HG03520 (cell line): ENCODE results near the gene SMTNL1.

ENCODE experiments used
- ATAC-seq: cut with Tn5 transposase; IDR thresholded peaks from one replicate; pipeline ENCODE4 v1.9.1; 2021; ENCODE audit warnings: mild to moderate bottlenecking, moderate library complexity; ENCODE audit not compliant: unreplicated experiment

SMTNL1 gene, protein sequence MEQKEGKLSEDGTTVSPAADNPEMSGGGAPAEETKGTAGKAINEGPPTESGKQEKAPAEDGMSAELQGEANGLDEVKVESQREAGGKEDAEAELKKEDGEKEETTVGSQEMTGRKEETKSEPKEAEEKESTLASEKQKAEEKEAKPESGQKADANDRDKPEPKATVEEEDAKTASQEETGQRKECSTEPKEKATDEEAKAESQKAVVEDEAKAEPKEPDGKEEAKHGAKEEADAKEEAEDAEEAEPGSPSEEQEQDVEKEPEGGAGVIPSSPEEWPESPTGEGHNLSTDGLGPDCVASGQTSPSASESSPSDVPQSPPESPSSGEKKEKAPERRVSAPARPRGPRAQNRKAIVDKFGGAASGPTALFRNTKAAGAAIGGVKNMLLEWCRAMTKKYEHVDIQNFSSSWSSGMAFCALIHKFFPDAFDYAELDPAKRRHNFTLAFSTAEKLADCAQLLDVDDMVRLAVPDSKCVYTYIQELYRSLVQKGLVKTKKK

DNA sequence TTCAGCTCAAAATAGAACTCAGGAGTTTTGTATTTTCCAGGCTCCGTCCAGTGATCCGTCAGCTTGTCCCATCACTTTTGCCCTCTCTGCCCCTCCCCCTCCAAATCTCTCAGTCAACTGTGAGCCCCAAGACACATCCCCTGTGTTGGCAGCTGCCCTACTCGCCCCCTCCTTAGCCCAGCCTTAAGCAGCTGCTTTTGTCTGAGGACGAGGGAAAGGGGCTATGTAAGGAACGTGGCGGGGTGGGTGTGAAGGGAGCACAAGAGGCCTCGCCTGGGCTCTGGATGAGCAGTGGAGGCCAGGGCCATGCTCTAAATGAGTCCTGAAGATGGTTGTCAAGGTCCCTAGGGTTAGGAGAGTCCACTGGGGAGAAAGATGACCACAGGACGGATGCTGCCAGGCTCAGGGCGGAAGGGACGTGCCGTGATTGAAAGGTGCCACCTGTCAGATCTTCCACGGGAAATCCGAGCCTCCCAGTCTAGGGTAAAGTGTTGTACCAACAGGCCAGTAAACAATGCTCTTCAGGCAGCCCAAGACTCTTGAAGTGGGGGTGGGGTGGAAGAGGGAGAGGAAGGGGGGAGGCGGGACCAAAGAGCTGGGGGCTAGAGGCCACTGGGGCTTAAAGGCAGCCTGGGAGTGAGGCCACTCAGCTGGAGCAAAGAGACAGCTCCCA, at the start of gene SMTNL1:
TSS of gene SMTNL1 (plus strand) at position 649 of the 673 bp plus-strand sequence. CDS start 5,048 bp downstream, outside the sequence.
- ATAC-seq: no peak

DNA sequence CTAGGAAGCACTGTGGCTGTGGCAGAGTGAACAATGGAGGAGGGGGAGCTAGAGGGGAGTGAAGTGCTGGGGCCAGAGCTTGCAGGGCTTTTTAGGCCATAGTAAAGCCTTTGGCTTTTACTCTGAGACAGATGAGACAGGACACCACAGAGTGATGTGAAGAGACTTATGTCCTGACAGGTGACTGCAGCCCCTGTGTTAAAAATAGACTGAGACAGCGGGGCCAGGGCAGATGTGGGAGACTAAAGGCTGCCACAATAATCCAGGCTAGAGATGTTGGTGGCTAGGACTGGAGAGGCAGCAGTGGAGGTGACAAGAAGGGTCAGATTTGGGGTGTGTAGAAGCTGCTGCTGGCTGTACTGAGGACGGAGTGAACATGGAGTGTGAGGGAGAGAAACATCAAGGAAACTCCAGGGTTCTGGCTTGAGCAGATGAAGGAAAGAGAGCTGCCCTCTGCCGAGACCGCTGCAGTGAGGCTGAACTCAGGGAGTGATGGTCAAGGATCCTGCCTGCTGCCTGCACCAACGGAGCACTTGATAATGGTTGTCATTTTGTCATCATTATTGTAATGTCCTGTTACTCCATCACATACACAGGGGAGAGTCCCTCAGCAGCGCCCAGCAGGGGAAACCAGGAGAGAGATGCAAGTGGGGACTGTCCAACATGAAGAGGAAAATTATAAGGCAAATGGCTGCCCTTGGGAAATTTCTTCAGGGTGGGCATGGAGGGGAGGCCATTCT, 49.3 kb upstream of the SMTNL1 start:
- no peak for ATAC-seq

DNA sequence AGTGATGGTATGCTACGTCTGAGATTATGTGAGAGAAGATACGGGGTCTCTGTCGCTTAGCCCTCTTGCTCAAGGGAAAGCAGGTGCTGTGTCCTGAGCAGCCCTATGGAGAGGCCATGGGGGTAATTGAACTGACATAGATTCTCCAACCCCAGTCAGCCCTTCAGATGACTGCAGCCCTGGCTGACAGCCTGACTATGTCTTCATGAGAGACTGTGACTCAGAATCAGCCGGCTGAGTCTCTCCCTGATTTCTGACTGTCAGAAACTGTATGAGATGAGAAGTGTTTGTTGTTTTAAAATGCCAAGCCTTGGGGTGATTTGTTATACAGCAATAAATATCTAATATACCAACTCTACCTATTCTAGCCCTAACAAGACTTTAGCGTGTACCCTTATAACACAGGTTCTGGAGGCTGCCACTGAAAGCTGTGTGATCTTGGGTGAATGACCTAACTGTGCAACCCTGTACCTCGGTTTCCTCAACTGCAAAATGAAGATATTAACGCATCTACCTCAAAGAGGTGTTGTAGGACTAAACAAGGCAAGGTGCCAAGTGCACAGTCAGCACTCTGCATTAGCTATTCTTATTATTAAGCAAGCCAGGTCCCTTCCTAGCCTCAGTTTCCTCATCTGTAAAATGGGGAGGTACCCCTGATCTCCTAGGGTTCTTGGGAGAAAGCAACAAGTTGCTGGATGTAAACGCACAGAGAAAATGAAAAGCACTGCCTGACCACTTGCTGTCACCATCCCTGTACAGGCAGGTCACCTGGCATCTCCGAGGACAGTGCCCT, 46.7 kb upstream of the SMTNL1 start:
- no peak for ATAC-seq

DNA sequence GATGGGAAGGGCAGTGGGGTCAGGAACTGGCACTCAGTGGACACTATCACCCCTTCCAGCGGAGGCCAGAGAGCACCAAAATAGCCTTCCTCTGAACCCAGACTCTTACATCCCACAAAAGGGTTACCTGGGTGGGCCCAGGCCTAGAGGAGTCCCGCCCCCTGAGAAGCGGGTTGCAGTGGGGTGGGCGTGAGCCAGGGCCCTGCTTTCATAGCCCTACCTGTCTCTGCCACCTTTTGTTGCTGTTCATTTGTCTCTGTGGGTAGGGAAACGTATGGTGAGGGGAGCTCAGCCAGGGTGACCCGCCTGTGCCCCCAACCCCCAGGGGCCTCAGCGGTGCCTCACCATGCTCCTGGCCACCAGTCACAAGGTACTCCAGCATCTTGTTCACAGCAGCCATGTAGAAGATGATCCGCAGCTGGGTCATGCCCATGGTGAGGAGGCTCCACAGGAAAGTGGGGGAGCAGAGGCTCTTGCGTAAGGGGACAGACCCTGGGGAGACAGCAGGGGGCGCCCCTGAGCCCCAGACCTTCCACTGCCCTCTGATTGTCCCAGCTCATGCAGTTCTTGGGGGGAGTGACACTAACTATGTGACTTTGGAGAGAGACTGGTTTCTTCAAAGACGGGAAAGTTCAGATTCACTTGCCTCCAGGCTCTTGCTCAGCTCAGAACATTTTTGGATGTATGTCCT, 45.9 kb upstream of the SMTNL1 start:
- ATAC-seq: no peak

DNA sequence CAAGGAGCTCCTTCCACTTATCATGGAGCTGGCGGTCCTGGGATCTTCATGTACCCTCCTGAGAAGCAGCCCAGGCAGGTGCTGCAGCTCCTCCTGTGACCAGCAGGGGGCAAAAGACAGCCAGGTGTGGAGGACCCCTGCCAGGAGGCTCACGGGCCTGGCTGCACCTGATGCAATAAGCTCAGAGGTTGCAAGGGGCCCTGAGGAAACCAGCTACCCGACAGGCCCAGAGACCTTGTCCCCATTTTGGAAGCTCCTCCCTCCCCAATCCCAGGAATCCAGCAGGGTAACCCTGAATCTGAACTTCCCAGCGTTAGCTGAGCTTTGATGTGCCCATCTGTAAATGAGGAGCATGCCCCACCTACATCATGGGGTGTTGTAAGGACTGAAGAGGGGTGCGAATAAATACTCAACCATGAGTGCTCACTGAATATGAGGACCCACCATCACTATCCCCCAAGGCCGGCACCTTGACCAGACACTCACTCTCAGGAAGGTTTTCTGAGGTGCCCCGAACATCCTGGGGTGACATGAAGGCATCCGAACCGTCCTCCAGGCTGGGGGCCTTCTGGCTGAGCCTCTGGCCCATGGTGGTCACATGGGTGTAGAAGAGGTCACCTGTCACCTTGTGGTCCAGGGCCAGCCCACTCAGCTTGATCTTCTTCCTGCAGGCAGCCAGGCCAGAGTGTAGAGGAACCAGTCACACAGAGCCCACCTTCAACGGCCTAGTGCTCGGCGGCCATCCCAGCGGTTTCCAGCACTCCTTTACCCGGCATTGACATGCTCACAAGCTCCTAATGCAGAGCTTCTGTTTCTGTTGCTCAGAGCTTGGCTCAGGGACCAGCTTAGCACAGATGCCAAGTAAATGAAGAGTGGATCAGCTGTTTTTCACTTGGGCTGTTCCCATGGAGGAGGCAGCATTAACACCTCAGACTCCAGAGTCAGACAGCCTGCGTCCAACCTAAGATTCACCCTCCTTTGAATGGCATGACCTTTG, 43.6 kb upstream of the SMTNL1 start:
- ATAC-seq: peak; percentile 74

DNA sequence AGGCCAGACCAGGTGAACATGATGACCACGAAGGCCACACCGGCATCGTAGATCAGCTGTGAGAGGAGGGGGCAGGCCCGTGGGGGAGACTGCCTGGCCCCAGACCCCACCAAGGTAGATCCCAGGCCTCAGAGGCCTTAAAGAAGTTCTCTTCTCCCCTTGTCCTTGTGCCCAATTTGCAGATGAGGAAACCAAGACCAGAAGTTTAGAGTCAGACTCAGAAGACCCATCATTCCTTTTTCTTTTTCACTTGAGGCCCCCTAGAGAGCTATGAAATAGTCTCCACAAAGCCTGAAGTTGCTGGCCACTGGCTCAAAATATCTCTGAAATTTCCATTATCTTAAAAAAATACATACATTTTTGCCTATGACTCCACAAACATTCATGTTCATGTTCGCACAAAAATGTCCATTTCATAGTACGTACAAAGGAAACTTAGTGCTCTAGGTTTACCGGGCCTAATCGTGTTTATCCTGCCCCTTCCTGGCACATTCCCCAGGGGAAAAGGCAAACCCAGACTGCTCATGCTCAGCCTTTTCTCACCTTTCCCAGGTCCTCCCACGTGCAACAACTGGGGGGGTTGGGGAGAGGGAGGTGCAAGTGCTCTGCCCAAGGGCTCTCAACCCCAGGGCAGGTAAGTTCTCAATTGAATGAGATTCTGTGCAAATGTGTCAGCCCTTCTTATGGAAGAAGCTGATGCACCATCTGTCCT, 41.1 kb upstream of the SMTNL1 start:
- no peak for ATAC-seq

DNA sequence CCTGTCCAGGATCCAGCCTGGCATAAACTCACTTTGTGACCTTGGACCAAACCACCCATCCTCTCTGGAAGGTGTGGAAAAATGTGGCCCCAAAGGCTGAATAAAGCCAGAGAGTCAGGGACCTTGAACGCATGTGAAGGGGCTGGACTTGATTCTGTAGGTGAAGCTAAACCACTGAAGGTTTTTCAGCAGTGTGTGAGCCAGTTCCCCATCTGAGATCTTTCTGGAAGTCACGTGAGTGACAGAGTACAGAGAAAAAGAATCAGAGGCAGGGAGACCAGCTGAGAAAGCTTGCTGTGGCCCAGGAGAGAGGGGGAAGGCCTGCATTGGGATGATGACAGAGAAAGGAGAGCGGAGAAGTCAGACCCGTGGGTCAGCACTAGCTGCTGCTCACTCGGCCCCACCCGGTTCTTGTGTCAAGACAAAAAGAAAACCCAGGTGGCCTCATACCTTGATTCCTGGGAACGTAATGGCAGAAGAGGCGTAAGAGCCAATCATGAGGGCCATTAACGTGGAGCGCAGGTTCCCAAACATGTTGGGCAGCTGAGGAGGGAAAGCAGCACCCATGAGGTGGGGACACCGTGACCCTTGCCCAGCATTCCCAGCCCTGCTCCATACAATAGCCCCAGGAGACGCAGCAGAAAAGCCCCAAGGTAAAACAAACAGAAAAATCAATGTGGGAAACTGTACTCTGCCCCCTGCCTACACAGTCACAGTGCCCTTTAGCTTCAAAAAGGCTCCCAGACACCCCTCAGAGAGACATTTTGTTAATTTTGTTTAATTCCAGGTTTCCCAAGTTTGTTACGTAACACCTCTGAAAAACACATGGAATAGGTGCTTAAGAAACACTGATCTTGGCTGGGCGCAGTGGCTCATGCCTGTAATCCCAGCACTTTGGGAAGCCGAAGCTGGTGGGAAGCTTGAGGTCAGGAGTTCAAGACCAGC, 39.8 kb upstream of the SMTNL1 start:
- ATAC-seq: no peak

DNA sequence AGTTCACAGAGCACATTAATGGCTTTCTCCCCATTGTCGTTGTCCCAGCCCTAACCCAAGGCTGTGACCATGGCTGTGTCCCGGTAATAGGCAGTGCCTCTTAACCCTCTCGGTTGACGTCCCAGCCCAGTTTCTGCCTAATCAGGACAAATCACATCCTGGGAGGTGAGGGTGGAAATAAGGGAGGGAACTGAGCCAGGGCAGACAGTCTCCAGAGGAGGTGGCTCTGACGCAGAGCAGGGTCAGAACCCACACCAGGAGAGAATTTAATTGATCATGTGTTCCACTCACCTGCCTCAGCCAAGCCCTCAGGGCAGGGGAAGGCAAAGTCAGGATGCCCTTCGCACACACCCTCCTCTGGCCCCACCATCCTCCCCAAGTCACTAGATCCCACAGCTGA, 38.9 kb upstream of the SMTNL1 start:
- no peak for ATAC-seq

DNA sequence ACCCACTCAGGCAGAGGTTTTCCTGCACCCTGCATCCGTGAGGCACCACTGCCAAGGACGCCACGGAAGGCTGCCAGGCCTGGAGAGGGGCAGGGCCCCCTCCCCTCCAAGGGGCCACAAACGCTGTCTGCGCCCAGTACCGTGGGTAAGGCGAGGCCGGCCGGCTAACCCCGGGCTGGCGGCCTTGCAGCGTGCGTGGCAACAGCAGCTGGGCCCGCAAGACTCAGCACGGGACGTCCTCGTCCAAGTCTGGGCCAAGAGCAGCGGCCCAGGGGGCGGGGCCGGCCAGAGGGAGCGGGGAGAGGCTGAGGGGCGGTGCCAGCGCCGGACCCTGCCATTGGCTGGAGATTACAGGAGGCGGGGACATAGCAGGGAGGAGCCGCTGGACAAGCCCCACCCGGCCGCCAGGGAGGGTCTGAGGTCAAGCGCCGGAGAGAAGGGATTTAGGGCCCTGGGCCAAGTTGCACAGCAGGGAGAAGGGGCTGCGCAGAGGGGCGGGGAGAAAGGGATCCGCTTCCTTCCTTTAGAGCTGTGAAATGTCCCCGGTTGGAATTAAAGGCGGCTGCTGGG, 37.9 kb upstream of the SMTNL1 start:
- peak; percentile 96 for ATAC-seq

DNA sequence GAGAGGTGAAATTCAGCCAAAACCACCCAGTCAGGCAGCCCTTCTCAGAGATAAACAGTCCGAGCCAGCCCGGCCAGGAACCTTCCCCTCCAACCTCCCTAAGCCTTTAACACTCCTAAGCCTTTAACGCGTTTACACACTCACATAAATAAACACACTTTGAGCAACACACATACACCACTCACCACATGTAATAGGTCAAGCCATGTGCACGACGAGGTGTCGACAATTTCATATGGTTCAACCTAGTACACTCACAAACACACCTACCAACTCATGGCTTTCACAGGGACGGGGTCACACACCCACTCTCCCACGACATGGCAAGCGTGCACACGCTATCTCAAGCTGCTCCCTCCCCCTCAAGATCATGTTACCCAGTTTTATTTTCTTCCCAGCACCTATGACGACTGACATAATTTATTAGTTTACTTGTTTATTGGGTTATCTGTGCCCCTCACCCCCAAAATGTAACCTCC, 37.4 kb upstream of the SMTNL1 start:
- ATAC-seq: no peak

DNA sequence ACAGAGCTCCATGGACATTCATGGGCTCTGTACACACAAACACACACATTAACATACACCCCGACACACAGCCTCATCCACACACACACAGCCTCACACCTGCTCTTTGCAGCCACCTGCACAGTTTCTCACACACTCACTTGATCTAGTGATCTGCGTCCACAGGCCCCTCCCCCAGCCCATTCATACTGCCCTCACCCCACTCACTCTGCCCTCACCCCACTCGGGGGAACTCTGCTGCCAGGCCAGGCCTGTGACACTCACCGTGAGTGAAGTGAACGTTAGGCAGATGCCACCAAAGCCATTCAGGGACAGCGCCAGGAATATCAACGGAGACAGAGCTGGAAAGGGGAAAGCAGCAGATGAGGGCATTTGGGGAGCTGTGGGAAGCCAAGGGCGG, 36.9 kb upstream of the SMTNL1 start:
- ATAC-seq: no peak

DNA sequence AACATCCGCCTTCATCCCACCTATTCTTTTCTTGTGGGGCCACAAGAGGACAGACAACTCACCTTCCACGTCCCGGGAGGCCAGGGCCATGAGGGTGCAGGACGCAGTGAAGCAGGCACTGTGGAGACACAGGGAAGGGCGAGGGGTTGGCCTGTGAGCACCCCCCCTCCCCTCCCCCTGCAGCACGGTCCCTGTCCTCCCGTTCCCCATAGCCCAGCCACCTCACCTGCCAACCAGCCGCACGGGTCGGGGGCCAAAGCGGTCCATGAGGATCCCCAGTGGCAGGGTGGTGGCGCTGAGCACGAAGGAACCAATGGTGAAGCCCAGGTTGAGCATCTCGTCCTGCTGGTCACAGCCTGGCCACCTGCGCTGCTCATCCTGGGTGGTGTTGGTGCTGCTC, 36.5 kb upstream of the SMTNL1 start:
- ATAC-seq: no peak

DNA sequence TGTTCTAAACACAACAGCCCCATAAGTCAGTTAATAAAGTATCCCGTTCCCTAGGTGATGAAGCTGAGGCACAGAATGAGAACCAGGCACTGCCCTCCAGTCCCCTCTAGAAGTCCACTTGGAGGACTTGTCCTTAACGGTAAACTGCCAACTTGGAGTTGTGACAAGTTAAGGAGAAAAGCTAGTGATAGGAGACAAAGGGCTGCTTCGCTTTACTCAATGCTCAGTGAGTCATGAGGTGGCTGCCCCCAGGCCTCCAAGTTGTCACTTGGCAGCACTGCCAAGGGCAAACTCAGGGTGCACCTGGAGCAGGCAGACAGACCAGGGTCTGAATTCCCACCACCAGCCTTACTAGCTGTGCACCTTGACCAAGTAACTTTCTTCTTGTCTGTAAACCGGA, 35.4 kb upstream of the SMTNL1 start:
- ATAC-seq: no peak

DNA sequence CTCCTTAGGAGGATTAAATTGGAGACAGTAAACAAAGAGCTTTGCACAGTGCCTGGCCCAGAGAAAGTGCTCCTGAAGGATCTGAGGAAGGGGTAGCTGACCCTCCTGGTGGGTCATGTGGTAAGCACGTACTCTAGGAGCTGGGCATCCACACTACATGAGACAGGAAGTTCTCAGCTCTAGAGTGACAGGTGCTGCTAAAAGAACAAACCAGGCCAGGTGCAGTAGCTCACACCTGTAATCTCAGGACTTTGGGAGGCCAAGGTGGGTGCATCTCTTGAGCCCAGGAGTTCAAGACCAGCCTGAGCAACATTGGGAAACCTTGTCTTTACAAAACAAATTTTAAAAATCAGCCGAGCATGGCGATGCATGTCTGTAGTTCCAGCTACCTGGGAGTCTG, 35.0 kb upstream of the SMTNL1 start:
- ATAC-seq: no peak

DNA sequence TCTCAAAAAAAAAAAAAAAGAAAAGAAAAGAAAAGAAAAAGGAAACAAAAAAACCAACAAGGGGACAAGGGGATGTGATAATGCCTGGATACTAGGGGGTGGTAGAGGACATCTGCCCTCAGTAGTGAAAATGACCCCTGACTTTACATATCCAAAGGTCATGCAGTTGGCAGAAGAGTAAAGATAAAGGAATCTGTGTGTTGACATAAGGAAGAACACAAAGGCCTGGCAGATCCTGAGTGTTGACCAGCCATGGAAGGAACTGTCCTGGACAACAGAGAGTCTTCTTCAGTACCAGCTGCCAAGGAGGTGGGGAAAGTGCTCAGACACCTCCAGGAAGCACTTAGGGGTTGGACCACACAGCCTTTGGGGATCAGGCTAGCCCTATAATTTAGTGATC, 34.5 kb upstream of the SMTNL1 start:
- no peak for ATAC-seq

DNA sequence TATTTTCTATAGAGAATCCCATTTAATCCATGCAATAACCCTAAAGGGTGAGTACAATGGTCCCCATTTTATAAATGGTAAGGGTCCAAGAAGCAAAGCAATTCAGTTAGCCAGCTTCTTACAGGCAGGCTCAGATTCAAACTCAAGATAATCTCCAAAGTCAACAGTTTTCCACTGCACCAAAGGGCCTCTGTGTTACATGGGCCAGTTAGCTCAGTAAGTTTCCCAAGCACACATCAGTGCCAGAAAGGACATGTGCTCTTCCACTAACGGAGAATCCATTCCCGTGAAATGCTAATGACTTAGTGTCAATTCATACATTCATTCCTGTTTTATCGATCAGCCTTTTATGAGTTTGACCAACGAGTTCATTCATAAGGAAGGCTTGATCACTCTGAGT, 32.9 kb upstream of the SMTNL1 start:
- ATAC-seq: no peak

DNA sequence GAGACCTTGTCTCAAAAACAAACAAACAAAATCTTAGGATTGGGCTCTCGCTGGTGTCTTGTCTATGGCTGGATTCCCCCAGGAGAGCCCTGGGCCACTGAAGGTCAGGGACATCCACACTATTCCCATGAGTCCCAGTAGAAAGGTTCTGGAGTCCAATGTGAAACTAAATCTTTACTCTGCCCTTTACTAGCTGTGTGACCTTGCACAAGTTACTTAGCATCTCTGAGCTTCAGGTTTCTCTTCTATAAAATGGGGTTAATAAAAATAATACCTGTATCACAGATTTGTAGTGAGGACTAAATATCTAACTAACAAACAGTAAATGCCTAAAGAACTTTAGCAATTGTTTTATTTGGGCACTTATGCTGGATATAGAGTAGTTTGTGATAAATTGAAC, 30.9 kb upstream of the SMTNL1 start:
- ATAC-seq: no peak
